ENCODE data around the gene PRR3. TPM values are rescaled to one million over a fixed set of nuclear protein-coding genes. Genes with fewer than 3 reads are reported as not detected.
"Not testable (repeated sequence)": the region's sequence is repeated elsewhere in the genome, so short reads cannot be mapped to it uniquely, and the experiment has no call there.

The PRR3 gene
- polyA plus RNA-seq (2012; ENCODE audit: insufficient read depth, insufficient read length), result 32.5 TPM

DNA sequence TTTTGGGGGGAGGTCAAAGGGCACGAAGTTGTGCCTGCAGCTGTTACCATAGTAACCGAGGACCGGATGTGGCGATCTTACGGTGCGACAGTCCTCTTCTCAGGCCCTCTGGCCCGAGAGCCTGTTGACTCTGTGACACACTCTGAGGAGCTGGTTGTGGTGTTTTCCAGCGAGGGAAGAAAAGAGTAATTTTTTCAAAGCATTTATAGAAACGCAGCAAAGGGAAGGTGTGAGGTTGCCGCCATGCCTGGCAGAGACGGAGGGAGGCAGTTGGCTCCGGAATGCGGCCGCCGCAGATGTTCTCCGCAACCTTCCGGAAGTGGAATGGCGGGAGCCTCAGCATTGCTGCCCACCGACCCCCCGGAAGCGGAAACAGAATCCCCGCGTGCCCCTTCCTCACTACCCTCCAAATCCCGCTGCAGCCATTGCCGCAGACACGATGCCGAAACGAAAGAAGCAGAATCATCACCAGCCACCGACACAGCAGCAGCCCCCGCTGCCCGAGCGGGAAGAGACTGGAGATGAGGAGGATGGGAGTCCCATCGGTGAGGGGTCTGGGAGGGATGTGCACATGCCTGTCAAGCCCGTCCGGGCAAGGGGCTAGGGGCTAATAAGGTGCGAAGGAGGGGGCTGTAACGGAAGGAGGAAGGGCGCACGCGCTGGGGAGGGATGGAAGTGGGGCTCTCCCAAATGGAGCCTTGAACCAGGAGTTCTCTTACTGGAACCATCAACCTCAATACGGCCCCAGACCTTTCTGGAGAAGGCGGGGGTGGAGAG is at the start of gene PRR3:
PRR3 (plus strand) TSS at position 390 of the 777 bp plus-strand sequence; CDS start at position 440, 50 bp downstream.
- peak within 1 kb of the TSS; percentile 92 for H3K4me3 ChIP-seq (ENCODE audit: low read length)
- DNase-seq (ENCODE audit: low read depth, low spot score), result peak; percentile 90

DNA sequence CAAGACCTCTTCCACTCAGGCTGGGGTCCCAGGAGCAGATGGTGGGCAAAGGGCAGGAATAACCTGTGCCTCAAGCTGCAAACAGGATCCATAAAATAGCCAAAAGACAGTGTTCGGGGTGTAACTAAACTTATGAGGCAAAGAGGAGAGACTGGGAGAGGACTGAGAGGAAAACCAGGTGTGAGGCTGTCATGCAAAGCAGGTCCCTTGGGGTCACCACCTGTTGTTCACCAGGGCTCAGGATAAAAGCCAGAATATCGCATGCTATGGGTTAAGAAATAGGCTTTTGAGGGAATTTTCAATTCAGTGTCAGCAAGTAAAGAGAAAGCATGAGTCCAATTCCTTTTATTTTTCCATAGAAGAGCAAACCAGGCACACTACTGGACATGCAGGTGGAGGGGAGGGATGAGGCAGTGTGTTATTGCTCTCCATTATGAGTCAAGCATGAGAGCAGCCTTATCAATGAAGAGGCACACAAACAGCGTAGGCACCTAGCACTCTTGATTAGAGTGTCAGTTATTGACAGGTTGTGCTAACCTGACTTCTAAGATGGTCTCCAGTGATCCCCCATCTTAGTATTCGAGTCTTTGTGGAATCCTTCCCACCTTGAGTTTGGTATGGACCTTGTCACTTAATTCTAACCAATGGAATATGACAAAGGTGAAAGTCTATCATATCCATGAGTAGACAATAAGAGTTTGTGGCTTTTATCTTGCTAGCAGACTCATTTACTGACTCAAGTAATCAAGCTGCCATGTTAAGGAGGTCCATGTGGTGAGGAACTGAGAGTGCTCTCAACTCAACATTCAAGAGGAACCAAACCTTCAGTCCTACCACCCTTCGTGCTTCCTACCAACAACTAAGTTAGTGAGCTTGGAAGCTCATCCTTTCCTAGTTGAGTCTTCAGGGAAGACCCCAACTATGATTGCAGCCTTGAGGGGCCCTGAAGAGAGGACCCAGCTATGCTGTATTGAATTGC is 49.0 kb upstream of the PRR3 start:
- H3K4me3 ChIP-seq (ENCODE audit: low read length), result no peak overlapping the region

GRCh38 chr6:30508890-30509736 is 48.0 kb upstream of the PRR3 start:
- H3K4me3 ChIP-seq (ENCODE audit: low read length), result peak overlapping the region; percentile 27
- peak; percentile 91 for DNase-seq (ENCODE audit: low read depth, low spot score)

More for the DNA sequence above, 49.0 kb upstream of the PRR3 start:
- no peak for DNase-seq (ENCODE audit: low read depth, low spot score)

DNA sequence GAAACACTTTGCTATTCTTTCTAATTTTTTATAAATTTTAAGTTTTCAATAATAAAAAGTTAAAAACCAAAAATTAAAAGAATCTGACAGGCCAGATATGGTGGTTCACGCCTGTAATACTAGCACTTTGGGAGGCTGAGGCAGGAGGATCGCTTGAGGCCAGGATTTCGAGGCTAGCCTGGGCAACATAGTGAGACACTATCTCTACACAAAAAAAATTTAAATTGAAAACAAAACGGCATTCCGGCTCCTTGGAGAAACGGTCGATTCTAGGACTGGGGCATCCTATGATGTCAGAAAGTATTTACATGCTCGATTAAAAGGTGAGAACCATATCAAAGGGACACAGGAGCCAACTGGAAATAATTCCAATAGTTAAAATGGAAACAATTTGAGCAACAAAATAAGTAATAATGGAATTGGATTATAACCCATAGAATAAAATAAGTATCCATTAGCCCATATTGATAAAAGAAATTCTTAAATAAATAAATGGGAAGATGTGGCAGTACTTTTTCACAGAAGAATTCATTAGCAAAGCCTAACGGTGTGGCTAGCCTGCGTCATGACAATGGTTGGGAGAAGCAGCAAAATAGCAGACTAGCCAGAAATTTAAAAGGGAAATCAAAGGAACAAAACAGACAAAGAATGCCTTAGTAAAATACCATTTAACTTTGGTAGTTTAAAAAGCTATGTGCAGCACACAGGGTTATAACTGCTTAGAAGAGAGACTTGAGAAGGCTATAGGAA is 46.5 kb upstream of the PRR3 start:
- H3K4me3 ChIP-seq (ENCODE audit: low read length), result no peak overlapping the region
- DNase-seq (ENCODE audit: low read depth, low spot score), result no peak

DNA sequence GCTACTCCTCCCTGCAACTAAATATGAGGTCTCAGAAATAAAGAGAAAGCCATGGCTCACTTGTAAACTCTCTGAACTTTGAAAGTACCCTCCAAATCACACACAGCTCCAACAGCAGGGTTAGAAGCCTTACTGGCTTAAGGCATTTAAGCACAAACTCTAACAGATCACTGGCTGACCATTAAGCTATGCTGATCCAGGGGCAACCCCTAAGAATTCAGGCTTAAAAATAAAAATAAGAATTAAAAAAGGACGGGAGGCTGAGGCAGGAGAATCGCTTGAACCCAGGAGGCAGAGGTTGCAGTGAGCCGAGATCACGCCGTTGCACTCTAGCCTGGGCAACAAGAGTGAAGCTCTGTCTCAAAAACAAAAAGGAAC is 45.9 kb upstream of the PRR3 start:
- no peak overlapping the region for H3K4me3 ChIP-seq (ENCODE audit: low read length)
- no peak for DNase-seq (ENCODE audit: low read depth, low spot score)

GRCh38 chr6:30513451-30513850 is 43.6 kb upstream of the PRR3 start:
- no peak overlapping the region for H3K4me3 ChIP-seq (ENCODE audit: low read length)
- no peak for DNase-seq (ENCODE audit: low read depth, low spot score)

DNA sequence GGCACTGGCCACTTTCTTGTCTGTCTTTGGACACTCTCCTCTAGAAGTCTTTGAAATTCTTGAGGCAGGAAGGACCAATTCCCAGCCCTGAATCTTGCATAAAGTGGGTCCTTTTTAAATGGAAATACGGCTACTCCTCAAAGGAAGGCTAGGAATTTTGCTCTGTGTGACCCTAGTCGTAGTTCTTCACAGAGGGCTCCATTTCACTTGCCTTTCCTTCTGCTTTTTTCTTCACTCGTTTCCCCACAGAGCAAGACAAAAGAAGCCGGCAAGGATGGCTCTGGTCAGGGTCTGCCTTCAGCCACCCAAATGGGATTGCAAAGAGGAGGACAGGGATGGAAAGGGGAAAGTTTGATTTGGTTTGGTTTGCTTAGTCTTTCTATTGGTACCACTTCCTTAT is 42.0 kb upstream of the PRR3 start:
- no peak for DNase-seq (ENCODE audit: low read depth, low spot score)
- H3K4me3 ChIP-seq (ENCODE audit: low read length), result no peak overlapping the region

DNA sequence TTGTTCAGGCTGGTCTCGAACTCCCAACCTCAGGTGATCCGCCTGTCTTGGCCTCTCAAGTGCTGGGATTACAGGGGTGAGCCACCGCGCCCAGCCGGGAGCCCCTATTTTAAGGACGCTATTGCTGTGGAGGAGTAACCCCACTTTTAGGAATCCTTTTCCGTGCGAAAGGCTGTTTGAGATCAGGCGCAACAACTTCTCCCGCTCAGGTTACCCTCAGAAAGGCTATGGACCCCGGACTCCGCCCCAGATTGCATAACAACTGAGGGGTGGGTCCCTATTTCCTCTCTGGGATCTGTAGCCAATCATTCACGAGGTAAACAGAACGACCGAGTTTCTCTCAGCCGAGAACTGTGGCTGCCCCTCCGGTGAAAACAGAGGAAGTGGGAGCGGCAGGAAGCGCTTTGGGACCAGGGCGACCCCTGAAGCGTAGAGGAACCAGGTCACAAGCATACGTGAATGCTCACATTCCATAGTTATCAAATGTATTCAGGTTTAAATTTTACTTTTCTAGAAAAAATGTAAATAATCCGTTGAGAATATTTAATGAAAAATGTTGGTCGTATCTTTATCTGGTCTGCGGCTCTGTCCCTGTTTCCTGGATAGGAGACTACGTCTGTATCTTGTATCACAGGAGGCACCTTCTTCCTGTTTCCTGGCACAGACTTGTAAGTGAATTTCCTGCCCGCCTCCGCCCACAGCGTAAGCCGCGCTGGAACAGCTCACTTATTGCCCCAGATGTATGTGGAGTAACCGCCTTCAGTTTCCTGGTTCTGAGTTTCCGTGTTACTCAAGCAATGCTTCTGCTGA is 40.9 kb upstream of the PRR3 start:
- H3K4me3 ChIP-seq (ENCODE audit: low read length), result peak overlapping the region; percentile 52
- peak; percentile 100 for DNase-seq (ENCODE audit: low read depth, low spot score)

- not testable (repeated sequence) for DNase-seq (ENCODE audit: low read depth, low spot score)
- peak overlapping the region; percentile 52 for H3K4me3 ChIP-seq (ENCODE audit: low read length)
These were observed 40.4 kb upstream of the PRR3 start for GRCh38 chr6:30516754-30517076.

DNA sequence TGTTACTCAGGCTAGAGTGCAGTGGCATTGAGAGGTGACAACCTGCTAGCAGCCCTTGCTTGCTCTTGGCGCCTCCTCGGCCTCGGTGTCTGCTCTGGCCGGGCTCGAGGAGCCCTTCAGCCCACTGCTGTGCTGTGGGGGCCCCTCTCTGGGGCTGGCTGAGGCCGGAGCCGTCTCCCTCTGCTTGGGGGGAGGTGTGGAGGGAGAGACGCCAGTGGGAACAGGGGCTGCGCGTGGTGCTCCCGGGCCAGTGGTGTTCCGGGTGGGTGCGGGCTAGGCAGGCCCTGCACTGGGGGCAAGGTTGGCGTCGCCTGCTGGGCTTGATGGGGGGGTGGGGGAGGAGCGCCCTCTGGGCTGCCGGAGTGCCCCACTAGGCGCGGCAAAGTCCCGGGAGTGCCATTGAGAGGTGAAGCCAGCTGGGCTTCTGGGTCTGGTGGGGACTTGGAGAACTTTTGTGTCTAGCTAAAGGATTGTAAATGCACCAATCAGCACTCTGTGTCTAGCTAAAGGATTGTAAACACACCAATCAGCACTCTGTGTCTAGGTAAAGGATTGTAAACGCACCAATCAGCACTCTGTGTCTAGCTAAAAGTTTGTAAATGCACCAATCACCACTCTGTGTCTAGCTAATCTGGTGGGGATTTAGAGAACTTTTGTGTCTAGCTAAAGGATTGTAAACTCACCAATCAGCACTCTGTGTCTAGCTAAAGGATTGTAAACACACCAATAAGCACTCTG is 39.2 kb upstream of the PRR3 start:
- H3K4me3 ChIP-seq (ENCODE audit: low read length), result not testable (repeated sequence)

GRCh38 chr6:30518505-30519145 is 38.5 kb upstream of the PRR3 start:
- peak; percentile 38 for DNase-seq (ENCODE audit: low read depth, low spot score)
- not testable (repeated sequence) for H3K4me3 ChIP-seq (ENCODE audit: low read length)

More for the DNA sequence above, 39.2 kb upstream of the PRR3 start:
- not testable (repeated sequence) for DNase-seq (ENCODE audit: low read depth, low spot score)

DNA sequence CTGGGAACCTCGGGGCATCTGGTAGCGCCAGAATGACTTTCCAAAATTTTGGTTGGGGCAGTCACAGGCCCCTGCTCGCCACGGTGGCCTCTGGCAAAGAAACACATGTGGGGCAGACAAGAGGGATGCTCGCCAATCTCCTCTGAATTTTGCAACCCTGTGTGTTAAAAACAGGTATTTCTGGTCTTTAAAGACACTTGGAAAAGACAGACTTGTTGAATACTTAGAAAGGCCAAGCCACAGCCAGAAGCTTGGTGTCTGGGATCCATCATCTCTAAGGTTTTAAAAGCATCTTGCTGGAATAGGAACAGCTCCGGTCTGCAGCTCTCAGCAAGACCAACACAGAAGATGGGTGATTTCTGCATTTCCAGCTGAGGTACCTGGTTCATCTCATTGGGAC is 36.6 kb upstream of the PRR3 start:
- DNase-seq (ENCODE audit: low read depth, low spot score), result no peak
- no peak overlapping the region for H3K4me3 ChIP-seq (ENCODE audit: low read length)

DNA sequence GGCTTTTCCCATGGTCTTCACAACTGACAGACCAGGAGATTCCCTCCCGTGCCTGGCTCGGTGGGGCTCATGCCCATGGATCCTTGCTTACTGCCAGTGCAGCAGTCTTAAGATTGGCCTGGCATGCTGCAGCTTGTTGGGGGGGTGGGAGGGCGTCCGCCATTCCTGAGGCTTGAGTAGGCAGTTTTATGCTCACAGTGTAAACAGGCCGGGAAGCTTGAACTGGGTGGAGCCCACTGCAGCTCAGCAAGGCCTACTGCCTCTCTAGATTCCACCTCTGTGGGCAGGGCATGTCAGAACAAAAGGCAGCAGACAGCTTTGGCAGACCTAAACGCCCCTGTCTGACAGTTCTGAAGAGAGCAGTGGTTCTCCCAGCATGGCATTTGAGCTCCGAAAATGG is 36.0 kb upstream of the PRR3 start:
- H3K4me3 ChIP-seq (ENCODE audit: low read length); DNase-seq (ENCODE audit: low read depth, low spot score): not testable (repeated sequence)

GRCh38 chr6:30521952-30522351 is 35.1 kb upstream of the PRR3 start:
- H3K4me3 ChIP-seq (ENCODE audit: low read length), result not testable (repeated sequence)

GRCh38 chr6:30526444-30526843 is 30.7 kb upstream of the PRR3 start:
- DNase-seq (ENCODE audit: low read depth, low spot score); H3K4me3 ChIP-seq (ENCODE audit: low read length): not testable (repeated sequence)

More at GRCh38 chr6:30521952-30522351, 35.1 kb upstream of the PRR3 start:
- DNase-seq (ENCODE audit: low read depth, low spot score), result not testable (repeated sequence)

DNA sequence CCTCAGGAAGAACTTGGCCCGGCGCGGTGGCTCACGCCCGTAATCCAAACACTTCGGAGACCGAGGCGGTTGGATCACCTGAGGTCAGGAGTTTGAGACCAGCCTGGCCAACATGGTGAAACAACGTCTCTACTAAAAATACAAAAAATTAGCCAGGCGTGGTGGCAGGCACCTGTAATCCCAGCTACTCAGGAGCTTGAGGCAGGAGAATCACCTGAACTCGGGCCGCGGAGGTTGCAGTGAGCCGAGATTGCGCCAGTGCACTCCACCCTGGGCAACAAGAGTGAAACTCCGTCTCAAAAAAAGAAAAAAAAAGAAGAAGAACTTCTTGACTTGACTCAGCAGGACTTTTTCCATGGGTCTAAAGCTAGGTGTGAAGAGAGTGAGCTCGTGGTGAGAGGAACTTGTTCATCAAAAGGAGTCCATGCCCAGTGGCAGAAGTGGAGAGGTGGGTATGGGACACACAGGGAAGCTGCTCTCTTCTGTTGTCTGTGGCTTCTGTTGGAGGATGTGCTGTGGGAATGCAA is 27.7 kb upstream of the PRR3 start:
- H3K4me3 ChIP-seq (ENCODE audit: low read length); DNase-seq (ENCODE audit: low read depth, low spot score): not testable (repeated sequence)

All from Jurkat, Clone E6-1 (cell line).